ENCODE results near the gene TUB.

- TF ChIP-seq EZH2 (IDR thresholded peaks at IDR 0.05; ENCODE audit: low read length, missing control alignments), result no peak
- no peak for TF ChIP-seq CTCF (conservative IDR thresholded peaks at IDR 0.05 in 1 of 2, IDR thresholded peaks at IDR 0.05 in 1 of 2; ENCODE audit: low read depth in 1 of 2, low read length in 2 of 2)
Observed at GRCh38 chr11:8066911-8067455, 14.0 kb upstream of the TUB start.

Data from fibroblast of lung (primary cell).